ENCODE results near the gene TMEM183A.

The TMEM183A gene

GRCh38 chr1:203031467-203031866 is 24.3 kb downstream of the TMEM183A start:
- no peak for DNase-seq (ENCODE audit: low read depth)

- no peak for DNase-seq (ENCODE audit: low read depth)
These were observed 26.1 kb downstream of the TMEM183A start for GRCh38 chr1:203033287-203033686.

- no peak for DNase-seq (ENCODE audit: low read depth)
These were observed 26.7 kb downstream of the TMEM183A start for GRCh38 chr1:203033917-203034316.

- DNase-seq (ENCODE audit: low read depth): no peak
These were observed 27.4 kb downstream of the TMEM183A start for GRCh38 chr1:203034422-203035110.

- DNase-seq (ENCODE audit: low read depth): no peak
These were observed 28.2 kb downstream of the TMEM183A start for GRCh38 chr1:203035111-203036000.

- no peak for DNase-seq (ENCODE audit: low read depth)
These were observed 29.0 kb downstream of the TMEM183A start for GRCh38 chr1:203036135-203036534.

- DNase-seq (ENCODE audit: low read depth): no peak
These were observed 29.4 kb downstream of the TMEM183A start for GRCh38 chr1:203036537-203036936.

GRCh38 chr1:203037509-203038190 is 30.5 kb downstream of the TMEM183A start:
- DNase-seq (ENCODE audit: low read depth): no peak

GRCh38 chr1:203038217-203038741 is 31.1 kb downstream of the TMEM183A start:
- peak; percentile 69 for DNase-seq (ENCODE audit: low read depth)

- DNase-seq (ENCODE audit: low read depth): no peak
These were observed 31.9 kb downstream of the TMEM183A start for GRCh38 chr1:203038891-203039608.

GRCh38 chr1:203039609-203040512 is 32.7 kb downstream of the TMEM183A start:
- DNase-seq (ENCODE audit: low read depth): no peak

- DNase-seq (ENCODE audit: low read depth): no peak
These were observed 33.5 kb downstream of the TMEM183A start for GRCh38 chr1:203040513-203041275.

- no peak for DNase-seq (ENCODE audit: low read depth)
These were observed 34.3 kb downstream of the TMEM183A start for GRCh38 chr1:203041351-203041932.

GRCh38 chr1:203043830-203044545 is 36.8 kb downstream of the TMEM183A start:
- DNase-seq (ENCODE audit: low read depth): no peak

- DNase-seq (ENCODE audit: low read depth): no peak
These were observed 37.5 kb downstream of the TMEM183A start for GRCh38 chr1:203044546-203045250.

GRCh38 chr1:203045336-203045735 is 38.2 kb downstream of the TMEM183A start:
- no peak for DNase-seq (ENCODE audit: low read depth)

GRCh38 chr1:203045821-203046594 is 38.8 kb downstream of the TMEM183A start:
- no peak for DNase-seq (ENCODE audit: low read depth)

Data from HS-27A (cell line).